GM19240 (cell line): ENCODE measurements around the gene SPATA13.

Source experiments
- DNase-seq: peaks from one replicate; pipeline ENCODE4 v3.0.0; 2011; ENCODE audit warnings: low spot score; ENCODE audit not compliant: insufficient read length

Gene SPATA13

GRCh38 chr13:24166561-24166960, 6.0 kb downstream of the SPATA13 start:
- no peak for DNase-seq

GRCh38 chr13:24167666-24168391, 7.3 kb downstream of the SPATA13 start:
- no peak for DNase-seq

- no peak for DNase-seq
Observed at GRCh38 chr13:24168392-24168750, 7.9 kb downstream of the SPATA13 start.

GRCh38 chr13:24168979-24169378, 8.5 kb downstream of the SPATA13 start:
- DNase-seq, result no peak

GRCh38 chr13:24172071-24172470, 11.6 kb downstream of the SPATA13 start:
- no peak for DNase-seq

- DNase-seq, result no peak
Observed at GRCh38 chr13:24173795-24174194, 13.3 kb downstream of the SPATA13 start.

- DNase-seq, result no peak
Observed at GRCh38 chr13:24175847-24176246, 15.3 kb downstream of the SPATA13 start.

GRCh38 chr13:24176351-24177101, 16.0 kb downstream of the SPATA13 start:
- no peak for DNase-seq

- no peak for DNase-seq
Observed at GRCh38 chr13:24178847-24179485, 18.4 kb downstream of the SPATA13 start.

- DNase-seq, result no peak
Observed at GRCh38 chr13:24179486-24179850, 18.9 kb downstream of the SPATA13 start.

GRCh38 chr13:24180750-24181377, 20.3 kb downstream of the SPATA13 start:
- no peak for DNase-seq

GRCh38 chr13:24181991-24182702, 21.6 kb downstream of the SPATA13 start:
- no peak for DNase-seq

- DNase-seq, result no peak
Observed at GRCh38 chr13:24182703-24183081, 22.2 kb downstream of the SPATA13 start.

GRCh38 chr13:24183741-24184182, 23.2 kb downstream of the SPATA13 start:
- no peak for DNase-seq

GRCh38 chr13:24184265-24184841, 23.8 kb downstream of the SPATA13 start:
- DNase-seq, result no peak

- DNase-seq, result no peak
Observed at GRCh38 chr13:24184882-24185281, 24.4 kb downstream of the SPATA13 start.

- DNase-seq, result no peak
Observed at GRCh38 chr13:24185591-24186232, 25.2 kb downstream of the SPATA13 start.

- DNase-seq, result no peak
Observed at GRCh38 chr13:24187185-24187584, 26.7 kb downstream of the SPATA13 start.

GRCh38 chr13:24192057-24192810, 31.7 kb downstream of the SPATA13 start:
- no peak for DNase-seq

GRCh38 chr13:24192811-24193162, 32.3 kb downstream of the SPATA13 start:
- DNase-seq, result no peak
